Measurements from ENCODE around the gene DCLK2. TPM values are rescaled to one million over a fixed set of nuclear protein-coding genes. Genes with fewer than 3 reads are reported as not detected.

DCLK2 gene
- total RNA-seq, 2 experiments from 2014 or later, result 0.07 TPM; not detected in 1

DNA sequence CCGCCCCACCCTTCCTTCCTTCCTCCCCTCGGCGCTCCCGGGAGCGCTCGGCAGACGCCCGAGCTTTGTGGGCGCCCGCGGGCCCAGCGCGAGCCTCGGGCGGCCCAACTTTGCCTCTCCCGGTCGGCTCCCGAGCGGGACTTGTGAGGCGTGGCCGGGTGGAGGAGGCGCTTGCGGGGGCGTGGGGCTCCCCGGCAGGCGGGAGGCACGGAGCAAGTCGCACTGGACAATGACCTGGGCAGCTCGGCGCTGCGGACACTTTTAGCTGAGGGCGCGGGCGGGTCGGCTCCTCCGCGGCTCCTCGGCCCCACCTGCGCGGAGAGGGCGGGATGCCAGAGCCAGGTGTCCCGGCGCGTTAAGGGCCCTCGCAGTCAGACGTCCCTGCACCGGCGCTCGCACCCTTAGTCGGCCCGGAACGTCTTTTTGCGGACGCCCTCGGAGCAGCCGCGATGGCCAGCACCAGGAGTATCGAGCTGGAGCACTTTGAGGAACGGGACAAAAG, 385 bp downstream of the DCLK2 start:
- CTCF ChIA-PET, result no interaction called here
- H3K9me3 Mint-ChIP-seq (ENCODE audit: low read depth), result no peaks in the 10 kb centered on the region
- H3K36me3 Mint-ChIP-seq, result no peaks in the 10 kb centered on the region
- no peak for DNase-seq
- H3K4me1 Mint-ChIP-seq, result peaks cover 11% of the 10 kb centered on the region
- H3K4me3 Mint-ChIP-seq, result no peak overlapping the region
- no peak overlapping the region for H3K27ac Mint-ChIP-seq
- peak; percentile 58 for ATAC-seq
- H3K27me3 Mint-ChIP-seq, result peaks cover 72% of the 10 kb centered on the region

DNA sequence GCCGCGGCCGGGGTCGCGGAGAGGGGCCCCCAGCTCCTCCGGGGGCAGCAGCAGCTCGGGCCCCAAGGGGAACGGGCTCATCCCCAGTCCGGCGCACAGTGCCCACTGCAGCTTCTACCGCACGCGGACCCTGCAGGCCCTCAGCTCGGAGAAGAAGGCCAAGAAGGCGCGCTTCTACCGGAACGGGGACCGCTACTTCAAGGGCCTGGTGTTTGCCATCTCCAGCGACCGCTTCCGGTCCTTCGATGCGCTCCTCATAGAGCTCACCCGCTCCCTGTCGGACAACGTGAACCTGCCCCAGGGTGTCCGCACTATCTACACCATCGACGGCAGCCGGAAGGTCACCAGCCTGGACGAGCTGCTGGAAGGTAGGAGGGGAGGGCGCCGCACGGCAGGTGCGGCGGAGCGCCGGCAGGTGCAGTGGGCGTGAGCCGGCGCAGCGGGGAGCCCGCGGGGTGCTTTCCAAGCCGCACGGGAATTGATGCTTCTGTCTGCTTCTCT, 886 bp downstream of the DCLK2 start:
- Mint-ChIP-seq H3K27me3 (peaks cover 72% of the 10 kb centered on the region), H3K4me1 (peaks cover 11% of the 10 kb centered on the region), H3K9me3 (ENCODE audit: low read depth) (no peaks in the 10 kb centered on the region), H3K4me3 (peak overlapping the region; percentile 18), H3K36me3 (no peaks in the 10 kb centered on the region), H3K27ac (no peak overlapping the region)
- ATAC-seq (peak; percentile 57), DNase-seq (peak; percentile 42)
- CTCF ChIA-PET, result no interaction called here

DNA sequence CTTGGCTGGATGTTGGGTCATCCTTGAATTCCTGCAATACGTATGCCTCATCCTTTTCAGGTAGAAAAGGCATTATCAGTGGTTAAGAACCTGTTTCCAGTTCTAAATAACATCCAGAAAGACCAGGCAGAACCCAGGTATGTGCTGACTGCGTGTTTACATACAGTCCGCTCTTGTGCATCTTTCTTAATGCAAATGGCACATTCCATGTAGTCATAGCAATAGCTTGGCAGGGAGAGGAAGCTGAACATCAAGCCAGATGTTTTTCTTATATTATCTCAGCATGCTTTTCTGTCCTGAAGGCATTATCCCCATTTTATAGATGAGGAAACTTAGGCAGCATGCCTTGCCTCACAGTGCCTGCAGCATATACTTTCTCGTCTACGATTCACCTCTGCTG, 2.1 kb downstream of the DCLK2 start:
- CTCF ChIA-PET, result no interaction called here
- no peaks in the 10 kb centered on the region for H3K36me3 Mint-ChIP-seq
- H3K9me3 Mint-ChIP-seq (ENCODE audit: low read depth), result no peaks in the 10 kb centered on the region
- no peak overlapping the region for H3K4me3 Mint-ChIP-seq
- ATAC-seq, result no peak
- peaks cover 11% of the 10 kb centered on the region for H3K4me1 Mint-ChIP-seq
- DNase-seq, result no peak
- no peak overlapping the region for H3K27ac Mint-ChIP-seq
- H3K27me3 Mint-ChIP-seq, result peaks cover 70% of the 10 kb centered on the region

DNA sequence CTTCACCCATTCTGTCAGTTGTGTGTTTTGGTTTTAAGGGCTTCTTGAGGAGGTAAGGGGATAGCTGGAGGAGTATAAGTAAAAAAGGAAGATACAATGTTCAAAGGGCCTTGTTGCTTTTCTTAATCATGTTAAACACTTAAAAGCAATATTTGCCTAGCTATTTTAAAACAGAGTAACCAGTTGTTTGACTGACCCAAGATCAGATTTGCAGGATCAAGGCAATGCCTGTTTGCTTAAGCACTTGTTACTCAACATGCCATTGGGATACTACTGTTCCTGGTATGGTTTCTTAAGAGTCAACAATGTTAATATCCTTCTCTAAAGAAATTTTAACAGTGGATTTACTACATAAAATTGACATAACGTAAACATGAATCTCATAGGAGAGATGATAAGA, 2.6 kb downstream of the DCLK2 start:
- H3K27me3 Mint-ChIP-seq, result peaks cover 64% of the 10 kb centered on the region
- no peaks in the 10 kb centered on the region for H3K9me3 Mint-ChIP-seq (ENCODE audit: low read depth)
- no peak overlapping the region for H3K4me3 Mint-ChIP-seq
- no peak overlapping the region for H3K27ac Mint-ChIP-seq
- peaks cover 11% of the 10 kb centered on the region for H3K4me1 Mint-ChIP-seq
- DNase-seq, result no peak
- CTCF ChIA-PET, result no interaction called here
- no peaks in the 10 kb centered on the region for H3K36me3 Mint-ChIP-seq
- ATAC-seq, result no peak

DNA sequence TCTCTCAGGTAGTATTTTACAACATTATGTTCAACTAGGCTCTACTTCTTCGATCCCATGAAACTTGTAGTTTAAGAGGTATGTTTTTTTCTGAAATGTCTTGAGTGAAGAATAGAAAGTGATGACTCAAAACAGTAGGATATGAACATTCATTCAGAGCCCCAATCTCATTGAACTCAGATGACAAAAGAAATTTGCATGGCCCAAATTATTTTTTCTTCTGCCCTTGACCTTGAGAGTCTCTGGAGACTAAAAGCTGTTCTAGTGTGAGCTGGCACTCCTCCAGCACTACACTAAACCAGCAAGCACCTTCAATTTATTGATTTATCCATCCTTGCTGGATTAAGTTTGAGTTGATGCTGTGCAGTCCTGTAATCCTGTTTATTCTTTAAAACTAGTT, 4.0 kb downstream of the DCLK2 start:
- Mint-ChIP-seq H3K27me3 (peaks cover 51% of the 10 kb centered on the region), H3K27ac (no peak overlapping the region), H3K36me3 (no peaks in the 10 kb centered on the region), H3K4me3 (no peak overlapping the region), H3K9me3 (ENCODE audit: low read depth) (no peaks in the 10 kb centered on the region), H3K4me1 (peaks cover 11% of the 10 kb centered on the region)
- ATAC-seq (no peak), DNase-seq (no peak)
- CTCF ChIA-PET, result no interaction called here

DNA sequence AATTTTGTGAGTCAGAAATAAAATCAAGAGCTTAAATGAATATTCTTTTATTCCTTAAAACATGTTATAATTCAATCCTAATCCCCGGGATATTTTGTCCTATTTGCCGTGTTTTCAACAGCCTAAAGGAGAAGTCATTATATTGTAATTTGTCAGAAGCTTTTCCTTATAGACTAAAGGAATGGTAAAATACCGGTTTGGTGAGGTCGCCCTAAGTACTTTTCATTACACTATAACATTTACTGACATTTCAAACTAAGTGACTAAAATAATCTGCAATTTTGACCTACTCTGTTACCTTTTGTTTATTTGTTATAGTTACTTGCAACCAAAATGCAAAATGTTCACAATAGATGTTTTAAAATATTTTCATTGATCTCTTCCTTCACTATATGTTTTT, 8.8 kb downstream of the DCLK2 start:
- Mint-ChIP-seq H3K4me1 (peaks cover 6% of the 10 kb centered on the region), H3K9me3 (ENCODE audit: low read depth) (no peaks in the 10 kb centered on the region), H3K36me3 (no peaks in the 10 kb centered on the region), H3K27ac (no peak overlapping the region), H3K4me3 (no peak overlapping the region), H3K27me3 (peaks cover 35% of the 10 kb centered on the region)
- CTCF ChIA-PET, result interaction anchor here (0.9 kb wide), 1 partner anchor 10 kb away, joined by 3 read pairs; no protein-coding TSS in a partner anchor
- ATAC-seq (no peak), DNase-seq (no peak)

DNA sequence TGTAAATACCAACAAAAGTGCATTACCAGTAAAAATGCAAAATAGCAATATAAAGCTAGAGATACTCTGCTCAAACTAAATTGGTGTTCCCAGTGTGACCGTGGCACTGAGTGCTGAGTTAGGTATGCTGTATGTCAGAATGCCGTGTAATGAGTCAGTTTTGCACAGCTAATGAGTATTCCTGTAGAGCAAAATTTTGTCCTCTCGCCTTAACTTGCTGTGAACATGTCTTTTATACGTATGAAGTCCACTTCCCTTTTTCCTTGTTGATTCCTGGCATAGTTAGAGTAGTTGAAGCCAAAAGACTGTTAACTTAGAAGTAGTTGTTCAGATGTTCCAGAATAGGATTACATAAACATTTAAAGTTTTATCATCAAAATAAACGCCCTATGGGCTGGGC, 11.5 kb downstream of the DCLK2 start:
- ATAC-seq (no peak), DNase-seq (no peak)
- H3K27me3 Mint-ChIP-seq, result peaks cover 18% of the 10 kb centered on the region
- H3K36me3 Mint-ChIP-seq, result no peaks in the 10 kb centered on the region
- H3K4me3 Mint-ChIP-seq, result no peak overlapping the region
- H3K9me3 Mint-ChIP-seq (ENCODE audit: low read depth), result no peaks in the 10 kb centered on the region
- no peak overlapping the region for H3K27ac Mint-ChIP-seq
- CTCF ChIA-PET, result no interaction called here
- no peaks in the 10 kb centered on the region for H3K4me1 Mint-ChIP-seq

DNA sequence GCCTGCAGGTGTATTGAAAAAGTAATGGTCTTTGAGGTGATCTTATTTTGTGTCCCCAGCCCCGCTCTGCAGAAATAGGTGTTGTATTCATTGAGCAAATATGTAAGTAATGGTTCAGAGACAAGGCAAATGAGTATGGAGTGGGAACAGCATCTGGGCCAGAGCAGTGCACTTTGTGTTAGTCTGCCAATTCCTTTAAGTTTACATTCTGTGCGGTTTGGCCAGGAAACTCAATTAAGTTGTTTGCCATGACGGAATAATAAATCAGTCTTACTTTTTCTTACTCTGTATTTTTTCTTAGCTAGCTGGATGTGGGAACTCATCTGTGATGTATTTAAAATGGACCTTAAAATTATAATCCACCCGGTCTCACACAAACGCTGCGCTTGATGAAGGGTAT, 12.6 kb downstream of the DCLK2 start:
- no peak for DNase-seq
- no peak for ATAC-seq
- Mint-ChIP-seq H3K9me3 (ENCODE audit: low read depth) (no peaks in the 10 kb centered on the region), H3K4me3 (no peak overlapping the region), H3K27me3 (peaks cover 15% of the 10 kb centered on the region), H3K4me1 (no peaks in the 10 kb centered on the region), H3K36me3 (no peaks in the 10 kb centered on the region), H3K27ac (no peak overlapping the region)
- CTCF ChIA-PET, result no interaction called here

DNA sequence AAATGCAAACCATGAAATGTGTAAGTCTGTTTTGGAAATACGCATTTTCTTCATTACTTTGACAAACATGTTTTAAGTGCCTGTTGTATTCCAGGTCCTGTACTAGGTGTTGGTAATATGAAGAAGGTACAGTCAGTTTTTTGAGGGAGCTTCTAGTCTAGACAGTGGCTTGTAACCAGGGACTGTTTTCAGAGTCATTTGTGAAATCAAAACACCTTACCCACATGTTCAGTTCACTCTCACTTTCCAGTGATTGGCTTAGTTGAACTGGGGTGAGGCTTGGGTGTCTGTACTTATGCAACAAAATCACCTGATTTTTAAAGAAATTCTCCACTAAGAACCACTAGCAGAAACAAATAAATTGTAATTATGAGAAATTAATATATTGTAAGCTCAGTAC, 16.4 kb downstream of the DCLK2 start:
- Mint-ChIP-seq H3K4me1 (no peaks in the 10 kb centered on the region), H3K36me3 (no peaks in the 10 kb centered on the region), H3K9me3 (ENCODE audit: low read depth) (no peaks in the 10 kb centered on the region), H3K27ac (no peak overlapping the region), H3K4me3 (no peak overlapping the region), H3K27me3 (peaks cover 15% of the 10 kb centered on the region)
- no peak for DNase-seq
- ATAC-seq, result no peak
- CTCF ChIA-PET, result no interaction called here

DNA sequence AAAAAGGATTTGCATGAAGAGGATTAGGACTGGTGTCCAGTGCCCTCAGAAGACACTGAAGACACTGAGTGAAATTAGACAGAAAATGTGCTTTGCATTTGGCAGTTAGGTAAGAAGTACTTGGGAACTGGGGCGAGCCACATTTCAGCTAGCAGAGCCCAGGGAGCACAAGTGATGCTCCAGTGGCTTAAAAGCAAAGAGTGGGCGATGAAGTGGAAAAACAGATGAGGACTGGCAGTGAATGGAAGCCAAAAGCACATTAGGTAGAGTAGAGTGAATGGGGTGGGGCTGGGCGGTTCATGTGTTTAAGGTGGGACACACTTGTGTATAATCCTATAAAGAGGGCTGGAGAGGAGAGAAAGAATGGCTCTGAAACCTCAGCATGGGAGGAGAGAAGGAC, 18.4 kb downstream of the DCLK2 start:
- no peaks in the 10 kb centered on the region for H3K9me3 Mint-ChIP-seq (ENCODE audit: low read depth)
- peaks cover 17% of the 10 kb centered on the region for H3K27me3 Mint-ChIP-seq
- no peaks in the 10 kb centered on the region for H3K4me1 Mint-ChIP-seq
- no peaks in the 10 kb centered on the region for H3K36me3 Mint-ChIP-seq
- DNase-seq, result no peak
- ATAC-seq, result no peak
- H3K27ac Mint-ChIP-seq, result no peak overlapping the region
- CTCF ChIA-PET, result no interaction called here
- no peak overlapping the region for H3K4me3 Mint-ChIP-seq

DNA sequence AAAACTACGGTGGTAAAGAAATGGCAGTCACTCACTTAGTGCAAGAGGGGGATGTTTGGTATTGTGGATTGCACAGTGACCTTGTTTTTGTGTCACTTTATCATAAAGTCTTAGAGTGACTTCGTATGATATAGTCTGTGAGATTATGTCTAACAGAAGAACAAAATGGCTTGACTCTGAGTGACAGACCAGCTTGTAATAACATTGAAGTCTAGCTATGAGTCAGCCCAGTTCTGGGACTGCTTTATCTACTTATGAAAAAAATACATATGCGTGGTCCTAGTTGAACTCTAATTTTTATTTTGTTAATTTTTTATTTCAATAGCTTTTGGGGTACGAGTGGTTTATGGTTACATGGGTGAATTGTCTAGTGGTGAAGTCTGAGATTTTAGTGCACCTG, 20.0 kb downstream of the DCLK2 start:
- no peak overlapping the region for H3K27ac Mint-ChIP-seq
- DNase-seq (no peak), ATAC-seq (no peak)
- no peaks in the 10 kb centered on the region for H3K4me1 Mint-ChIP-seq
- H3K27me3 Mint-ChIP-seq, result peaks cover 15% of the 10 kb centered on the region
- H3K4me3 Mint-ChIP-seq, result no peak overlapping the region
- CTCF ChIA-PET, result no interaction called here
- no peaks in the 10 kb centered on the region for H3K9me3 Mint-ChIP-seq (ENCODE audit: low read depth)
- no peaks in the 10 kb centered on the region for H3K36me3 Mint-ChIP-seq

DNA sequence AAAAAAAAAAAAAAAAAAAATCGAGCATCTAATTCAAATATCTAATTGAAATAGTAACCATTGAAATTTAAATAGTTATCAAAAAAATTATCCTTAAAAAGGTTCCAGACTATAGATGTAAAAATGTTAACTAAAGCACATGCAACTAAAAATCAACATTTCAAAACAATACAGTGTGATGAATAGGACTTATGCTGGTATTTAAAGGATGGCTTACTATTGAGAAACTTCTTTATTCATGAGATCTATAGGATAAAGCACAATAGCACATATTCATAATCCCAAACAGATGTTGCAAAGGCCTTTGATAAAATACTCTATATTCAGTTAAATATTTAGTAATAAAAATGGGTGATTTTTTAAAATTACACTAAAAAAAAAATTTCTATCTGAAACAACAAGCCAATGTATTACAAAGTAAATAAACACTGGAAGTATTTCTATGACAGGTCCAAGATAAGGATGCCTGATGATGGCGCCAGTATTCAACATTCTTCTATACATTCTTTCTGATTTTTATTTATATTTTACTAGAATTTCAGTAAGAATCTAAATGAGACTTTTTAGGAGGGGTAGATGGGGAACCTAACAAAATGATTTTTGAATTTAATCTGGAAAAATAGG, 26.3 kb downstream of the DCLK2 start:
- H3K36me3 Mint-ChIP-seq, result no peaks in the 10 kb centered on the region
- no peaks in the 10 kb centered on the region for H3K4me1 Mint-ChIP-seq
- H3K4me3 Mint-ChIP-seq, result no peak overlapping the region
- H3K27ac Mint-ChIP-seq, result no peak overlapping the region
- no peaks in the 10 kb centered on the region for H3K9me3 Mint-ChIP-seq (ENCODE audit: low read depth)
- H3K27me3 Mint-ChIP-seq, result peaks cover 22% of the 10 kb centered on the region
- CTCF ChIA-PET, result no interaction called here
- ATAC-seq (no peak), DNase-seq (no peak)

DNA sequence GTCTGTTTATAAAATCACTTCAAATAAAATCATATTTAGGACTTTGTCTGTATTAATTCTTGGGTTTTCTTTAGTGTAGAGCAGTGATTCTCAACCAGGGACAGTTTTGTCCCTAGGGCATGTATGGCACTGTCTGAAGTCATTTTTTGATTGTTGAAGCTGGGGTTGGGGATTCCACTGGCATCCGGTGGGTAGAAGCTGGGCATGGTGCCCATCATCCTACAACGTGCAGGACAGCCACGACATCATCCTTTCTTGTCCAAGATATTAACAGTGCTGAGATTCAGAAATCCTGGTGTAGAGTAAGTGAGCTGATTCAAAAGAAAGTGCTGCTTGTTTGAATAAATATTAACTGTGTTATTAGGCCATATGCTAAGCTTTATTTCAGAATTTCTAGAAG, 28.6 kb downstream of the DCLK2 start:
- Mint-ChIP-seq H3K4me1 (no peaks in the 10 kb centered on the region), H3K36me3 (no peaks in the 10 kb centered on the region), H3K4me3 (no peak overlapping the region), H3K27ac (no peak overlapping the region), H3K27me3 (peaks cover 17% of the 10 kb centered on the region), H3K9me3 (ENCODE audit: low read depth) (no peaks in the 10 kb centered on the region)
- ATAC-seq (no peak), DNase-seq (no peak)
- CTCF ChIA-PET, result no interaction called here

DNA sequence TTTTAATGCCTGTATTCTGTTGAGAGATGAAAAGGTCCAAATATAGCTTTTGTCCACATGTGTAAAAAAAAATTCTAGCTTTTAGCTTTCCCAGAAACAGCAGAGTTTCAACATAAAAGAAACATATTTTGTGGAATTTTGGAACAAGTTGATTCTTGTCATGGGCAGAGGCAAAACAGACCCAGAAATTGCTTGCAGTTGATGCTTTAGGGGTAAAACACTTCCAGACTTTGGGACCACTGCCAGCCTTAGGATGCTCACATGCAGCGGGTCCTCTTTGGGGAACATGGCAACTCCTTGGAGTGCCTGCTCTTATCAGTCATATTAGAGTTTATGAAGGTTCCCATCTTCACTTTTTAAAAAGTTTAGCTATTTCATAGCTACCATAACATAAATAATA, 30.4 kb downstream of the DCLK2 start:
- no peaks in the 10 kb centered on the region for H3K36me3 Mint-ChIP-seq
- H3K4me1 Mint-ChIP-seq, result no peaks in the 10 kb centered on the region
- DNase-seq, result no peak
- no peak overlapping the region for H3K27ac Mint-ChIP-seq
- peaks cover 21% of the 10 kb centered on the region for H3K27me3 Mint-ChIP-seq
- CTCF ChIA-PET, result no interaction called here
- no peak for ATAC-seq
- H3K9me3 Mint-ChIP-seq (ENCODE audit: low read depth), result no peaks in the 10 kb centered on the region
- H3K4me3 Mint-ChIP-seq, result no peak overlapping the region

DNA sequence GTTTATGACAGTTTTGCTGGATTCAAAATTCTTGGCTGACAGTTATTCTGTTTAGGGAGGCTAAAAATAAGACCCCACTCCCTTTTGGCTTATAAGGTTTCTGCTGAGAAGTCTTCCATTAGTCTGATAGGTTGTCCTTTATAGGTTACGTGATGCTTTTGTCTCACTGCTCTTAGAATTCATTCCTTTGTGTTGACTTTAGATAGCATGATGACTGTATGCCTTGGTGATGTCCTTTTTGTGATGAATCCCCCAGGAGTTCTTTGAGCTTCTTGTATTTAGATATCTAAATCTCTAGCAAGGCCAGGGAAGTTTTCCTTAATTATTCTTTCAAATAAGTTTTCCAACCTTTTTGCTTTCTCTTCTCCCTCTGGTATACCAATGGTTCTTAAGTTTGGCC, 36.4 kb downstream of the DCLK2 start:
- CTCF ChIA-PET, result no interaction called here
- Mint-ChIP-seq H3K4me3 (no peak overlapping the region), H3K27me3 (peaks cover 11% of the 10 kb centered on the region), H3K36me3 (no peaks in the 10 kb centered on the region), H3K9me3 (ENCODE audit: low read depth) (peaks cover 4% of the 10 kb centered on the region), H3K27ac (no peak overlapping the region), H3K4me1 (peaks cover 8% of the 10 kb centered on the region)
- ATAC-seq (no peak), DNase-seq (no peak)

All from activated CD8-positive, alpha-beta memory T cell treated with anti-CD3 and anti-CD28 coated beads, Interleukin-2, amount 10 ng/mL, durations not matched to agents 7 days and 5 days (primary cell).